UCSD-AML1 (cell line): Measurements from ENCODE around the gene LSM11.
A peak's percentile ranks its signal among the peaks of the same experiment; 100 is the strongest.
"Not testable (repeated sequence)": the region's sequence is repeated elsewhere in the genome, so short reads cannot be mapped to it uniquely, and the experiment has no call there.

Source experiments
- DNase-seq: peaks from one replicate; lab custom pipeline; 2025; ENCODE audit not compliant: unreplicated experiment; lab: John Stamatoyannopoulos, UW

The LSM11 gene

GRCh38 chr5:157743163-157744050 is at the start of gene LSM11:
TSS of gene LSM11 (plus strand) at chr5:157743712. CDS start at chr5:157743751, 39 bp downstream.
- DNase-seq, result peak; percentile 90

GRCh38 chr5:157693816-157694215 is 49.7 kb upstream of the LSM11 start:
- not testable (repeated sequence) for DNase-seq

- not testable (repeated sequence) for DNase-seq
These were observed 47.4 kb upstream of the LSM11 start for GRCh38 chr5:157696154-157696553.

- not testable (repeated sequence) for DNase-seq
These were observed 44.8 kb upstream of the LSM11 start for GRCh38 chr5:157698674-157699073.

GRCh38 chr5:157703736-157704135 is 39.8 kb upstream of the LSM11 start:
- DNase-seq, result no peak

- DNase-seq, result no peak
These were observed 34.6 kb upstream of the LSM11 start for GRCh38 chr5:157708866-157709265.

GRCh38 chr5:157709346-157709745 is 34.2 kb upstream of the LSM11 start:
- DNase-seq, result no peak

- no peak for DNase-seq
These were observed 33.1 kb upstream of the LSM11 start for GRCh38 chr5:157710431-157710830.

GRCh38 chr5:157710882-157711281 is 32.6 kb upstream of the LSM11 start:
- no peak for DNase-seq

GRCh38 chr5:157713830-157714595 is 29.5 kb upstream of the LSM11 start:
- DNase-seq, result no peak

GRCh38 chr5:157714596-157714864 is 29.0 kb upstream of the LSM11 start:
- DNase-seq, result no peak

GRCh38 chr5:157718519-157718918 is 25.0 kb upstream of the LSM11 start:
- peak; percentile 18 for DNase-seq

- DNase-seq, result no peak
These were observed 24.3 kb upstream of the LSM11 start for GRCh38 chr5:157719245-157719644.

- no peak for DNase-seq
These were observed 22.4 kb upstream of the LSM11 start for GRCh38 chr5:157721159-157721558.

GRCh38 chr5:157722895-157723294 is 20.6 kb upstream of the LSM11 start:
- DNase-seq, result not testable (repeated sequence)

- not testable (repeated sequence) for DNase-seq
These were observed 16.9 kb upstream of the LSM11 start for GRCh38 chr5:157726607-157727006.

GRCh38 chr5:157727858-157728257 is 15.7 kb upstream of the LSM11 start:
- DNase-seq, result not testable (repeated sequence)

- DNase-seq, result no peak
These were observed 13.7 kb upstream of the LSM11 start for GRCh38 chr5:157729858-157730257.

GRCh38 chr5:157730900-157731271 is 12.6 kb upstream of the LSM11 start:
- no peak for DNase-seq

GRCh38 chr5:157731272-157732129 is 12.0 kb upstream of the LSM11 start, which contains the start of gene THG1L:
TSS of gene THG1L (plus strand) at chr5:157731420. CDS start at chr5:157731441, 21 bp downstream.
- DNase-seq, result peak; percentile 96

GRCh38 chr5:157732130-157732514 is 11.4 kb upstream of the LSM11 start:
- DNase-seq, result no peak
